Gastrocnemius medialis (tissue), 4 donors: Measurements from ENCODE around the gene DLG1. TPM values are rescaled to one million over a fixed set of nuclear protein-coding genes. Genes with fewer than 3 reads are reported as not detected.
A peak's percentile ranks its signal among the peaks of the same experiment; 100 is the strongest.

Source experiments
- ATAC-seq, 2 donors: fragments of 150-250 bp; one replicate each; pipeline ENCODE4 v1.9.1; 2016
- DNase-seq, 2 donors: peaks; one replicate each; pipeline ENCODE4 v3.0.0-alpha.2; 2019
- H3K27ac ChIP-seq, 4 donors: fragments of 200-600 bp; sonication (generic); 1 replicate in 1 of 4; 2 replicates in 3 of 4; pipeline ENCODE4 v1.5.1; 2016 to 2018; ENCODE audit warnings: mild to moderate bottlenecking in 2 of 4, moderate library complexity in 1 of 4
- H3K27me3 ChIP-seq, 3 donors: fragments of 200-600 bp; sonication (generic) in 2 of 3; 1 replicate in 1 of 3; 2 replicates in 2 of 3; pipeline versions ENCODE4 v1.5.1 to v1.6.0; 2016 to 2019; ENCODE audit warnings: mild to moderate bottlenecking in 1 of 3, moderate library complexity in 1 of 3
- H3K36me3 ChIP-seq, 2 donors: fragments of 200-600 bp; sonication (generic) in 1 of 2; one replicate each; pipeline ENCODE4 v1.5.1; 2017 to 2018
- H3K4me1 ChIP-seq, 2 donors: fragments of 200-600 bp; sonication (generic) in 1 of 2; one replicate each; pipeline ENCODE4 v1.5.1; 2016 to 2017; ENCODE audit warnings: mild to moderate bottlenecking in 2 of 2
- H3K4me3 ChIP-seq, 4 donors: fragments of 200-600 bp; sonication (generic) in 3 of 4; 1 replicate in 1 of 4; 2 replicates in 3 of 4; pipeline ENCODE4 v1.5.1; 2016 to 2019; ENCODE audit warnings: mild to moderate bottlenecking in 2 of 4
- H3K9me3 ChIP-seq, 3 donors: fragments of 200-600 bp; sonication (generic) in 2 of 3; 1 replicate in 1 of 3; 2 replicates in 2 of 3; pipeline ENCODE4 v1.5.1; 2016 to 2019
- CTCF ChIP-seq, 5 experiments: fragments of 450-650 bp in 3 of 5; fragments of 200-600 bp in 2 of 5; sonication (generic) in 2 of 5; IDR thresholded peaks in 4 of 5; conservative IDR thresholded peaks in 1 of 5; 1 replicate in 4 of 5; 2 replicates in 1 of 5; pipeline ENCODE4 v1.5.1; 2016 to 2019; ENCODE audit warnings: antibody characterized with exemption in 5 of 5, mild to moderate bottlenecking in 3 of 5, moderate library complexity in 3 of 5
- POLR2A ChIP-seq, 2 donors: fragments of 450-650 bp; IDR thresholded peaks; one replicate each; pipeline ENCODE4 v1.6.1; 2017; ENCODE audit warnings: antibody characterized with exemption in 2 of 2, mild to moderate bottlenecking in 2 of 2, moderate library complexity in 2 of 2
- in situ Hi-C, 4 donors: fragments of 200-750 bp; cut with MboI; loops; one replicate each; pipeline versions ENCODE4 v1.15.0 to v1.8.0; 2017; ENCODE audit warnings: low sequenced_read_pairs in 4 of 4
- intact Hi-C: fragments of 100-400 bp; cut with DNase I; formaldehyde crosslinking; loops from one replicate; pipeline ENCODE4 v1.15.1; 2023; ENCODE audit warnings: low total_unique reads
- total RNA-seq, 4 donors: library from RNA; depleted of rRNA; stranded (reverse); fragments of >200 nt; gene quantifications; one replicate each; pipeline versions ENCODE4 v1.1.0 to v1.2.3, GENCODE V29; 2016

Gene DLG1
- total RNA-seq, 4 donors from 2014 or later = 41.4 to 112 (median 61.1) TPM

- intact Hi-C loops (no loop called here), in situ Hi-C loops (no loop called here)
- Histone ChIP-seq H3K27me3 (no peaks in the 10 kb centered on the region), H3K36me3 (no peaks in the 10 kb centered on the region), H3K4me1 (peaks cover 0 to 10% of the 10 kb centered on the region in 2 donors), H3K27ac (no peak overlapping the region), H3K4me3 (no peak overlapping the region), H3K9me3 (no peaks in the 10 kb centered on the region)
- DNase-seq = no peak
- TF ChIP-seq POLR2A (IDR thresholded peaks at IDR 0.05) = no peak
- no peak for TF ChIP-seq CTCF (IDR thresholded peaks at IDR 0.05 in 4 of 5, conservative IDR thresholded peaks at IDR 0.05 in 1 of 5)
- no peak for ATAC-seq
Observed at GRCh38 chr3:197333901-197334639, 35.7 kb upstream of the DLG1 start.

- in situ Hi-C loops = no loop called here
- H3K4me1 ChIP-seq = peaks cover 3 to 11% of the 10 kb centered on the region in 2 donors
- no peak overlapping the region for H3K4me3 ChIP-seq
- intact Hi-C loops = no loop called here
- no peak overlapping the region for H3K27ac ChIP-seq
- DNase-seq (no peak), ATAC-seq (no peak)
- H3K27me3 ChIP-seq = no peaks in the 10 kb centered on the region
- H3K36me3 ChIP-seq = no peaks in the 10 kb centered on the region
- TF ChIP-seq CTCF (IDR thresholded peaks at IDR 0.05 in 4 of 5, conservative IDR thresholded peaks at IDR 0.05 in 1 of 5) = no peak
- no peak for TF ChIP-seq POLR2A (IDR thresholded peaks at IDR 0.05)
- no peaks in the 10 kb centered on the region for H3K9me3 ChIP-seq
Observed at GRCh38 chr3:197331131-197331530, 32.7 kb upstream of the DLG1 start.

- intact Hi-C loops = loop anchor here (2.0 kb wide), 1 partner anchor 23 kb away; no protein-coding TSS in a partner anchor
- ATAC-seq (no peak), DNase-seq (no peak)
- Histone ChIP-seq H3K4me1 (peaks cover 3 to 17% of the 10 kb centered on the region in 2 donors), H3K27ac (no peak overlapping the region), H3K4me3 (no peak overlapping the region), H3K27me3 (no peaks in the 10 kb centered on the region), H3K9me3 (no peaks in the 10 kb centered on the region), H3K36me3 (no peaks in the 10 kb centered on the region)
- TF ChIP-seq CTCF (IDR thresholded peaks at IDR 0.05 in 4 of 5, conservative IDR thresholded peaks at IDR 0.05 in 1 of 5) = no peak
- TF ChIP-seq POLR2A (IDR thresholded peaks at IDR 0.05) = no peak
- in situ Hi-C loops = no loop called here
Observed at GRCh38 chr3:197329382-197329781, 31.0 kb upstream of the DLG1 start.

GRCh38 chr3:197328198-197328597 is 29.8 kb upstream of the DLG1 start:
- Histone ChIP-seq H3K4me1 (peaks cover 3 to 17% of the 10 kb centered on the region in 2 donors), H3K36me3 (no peaks in the 10 kb centered on the region), H3K4me3 (no peak overlapping the region), H3K9me3 (no peaks in the 10 kb centered on the region), H3K27ac (peak overlapping the region in 2 of 4 donors; percentile 47 to 49), H3K27me3 (no peaks in the 10 kb centered on the region)
- intact Hi-C loops (loop anchor here (2.0 kb wide), 1 partner anchor 25 kb away; no protein-coding TSS in a partner anchor), in situ Hi-C loops (no loop called here)
- ATAC-seq = peak; percentile 14 to 32
- DNase-seq = no peak
- no peak for TF ChIP-seq CTCF (IDR thresholded peaks at IDR 0.05 in 4 of 5, conservative IDR thresholded peaks at IDR 0.05 in 1 of 5)
- no peak for TF ChIP-seq POLR2A (IDR thresholded peaks at IDR 0.05)
